Measurements from ENCODE around the gene SOST.

SOST gene

DNA sequence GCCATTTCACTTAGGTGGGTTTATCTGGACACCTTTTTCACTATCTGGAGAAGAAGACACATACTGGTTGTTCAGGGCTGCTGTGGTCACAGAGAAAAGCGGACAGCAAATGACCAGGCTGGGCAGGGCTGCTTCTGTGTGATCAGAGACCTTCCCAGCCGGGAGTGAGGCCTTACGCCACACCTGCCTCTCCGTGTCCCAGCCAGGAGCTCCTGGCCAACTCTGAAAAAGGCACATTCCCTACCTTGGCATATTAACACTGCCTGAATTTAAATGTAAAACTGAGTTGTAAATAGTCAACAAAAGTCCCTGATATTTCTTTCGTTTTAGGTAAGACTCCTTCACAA, 9.1 kb upstream of the SOST start:
- no peak overlapping the region for H3K4me3 ChIP-seq (ENCODE audit: low read length)
- TF ChIP-seq, protein P1, sequence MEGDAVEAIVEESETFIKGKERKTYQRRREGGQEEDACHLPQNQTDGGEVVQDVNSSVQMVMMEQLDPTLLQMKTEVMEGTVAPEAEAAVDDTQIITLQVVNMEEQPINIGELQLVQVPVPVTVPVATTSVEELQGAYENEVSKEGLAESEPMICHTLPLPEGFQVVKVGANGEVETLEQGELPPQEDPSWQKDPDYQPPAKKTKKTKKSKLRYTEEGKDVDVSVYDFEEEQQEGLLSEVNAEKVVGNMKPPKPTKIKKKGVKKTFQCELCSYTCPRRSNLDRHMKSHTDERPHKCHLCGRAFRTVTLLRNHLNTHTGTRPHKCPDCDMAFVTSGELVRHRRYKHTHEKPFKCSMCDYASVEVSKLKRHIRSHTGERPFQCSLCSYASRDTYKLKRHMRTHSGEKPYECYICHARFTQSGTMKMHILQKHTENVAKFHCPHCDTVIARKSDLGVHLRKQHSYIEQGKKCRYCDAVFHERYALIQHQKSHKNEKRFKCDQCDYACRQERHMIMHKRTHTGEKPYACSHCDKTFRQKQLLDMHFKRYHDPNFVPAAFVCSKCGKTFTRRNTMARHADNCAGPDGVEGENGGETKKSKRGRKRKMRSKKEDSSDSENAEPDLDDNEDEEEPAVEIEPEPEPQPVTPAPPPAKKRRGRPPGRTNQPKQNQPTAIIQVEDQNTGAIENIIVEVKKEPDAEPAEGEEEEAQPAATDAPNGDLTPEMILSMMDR (conservative IDR thresholded peaks at IDR 0.05; ENCODE audit: low read depth, low read length): no peak
- DNase-seq (ENCODE audit: low read depth): no peak

DNA sequence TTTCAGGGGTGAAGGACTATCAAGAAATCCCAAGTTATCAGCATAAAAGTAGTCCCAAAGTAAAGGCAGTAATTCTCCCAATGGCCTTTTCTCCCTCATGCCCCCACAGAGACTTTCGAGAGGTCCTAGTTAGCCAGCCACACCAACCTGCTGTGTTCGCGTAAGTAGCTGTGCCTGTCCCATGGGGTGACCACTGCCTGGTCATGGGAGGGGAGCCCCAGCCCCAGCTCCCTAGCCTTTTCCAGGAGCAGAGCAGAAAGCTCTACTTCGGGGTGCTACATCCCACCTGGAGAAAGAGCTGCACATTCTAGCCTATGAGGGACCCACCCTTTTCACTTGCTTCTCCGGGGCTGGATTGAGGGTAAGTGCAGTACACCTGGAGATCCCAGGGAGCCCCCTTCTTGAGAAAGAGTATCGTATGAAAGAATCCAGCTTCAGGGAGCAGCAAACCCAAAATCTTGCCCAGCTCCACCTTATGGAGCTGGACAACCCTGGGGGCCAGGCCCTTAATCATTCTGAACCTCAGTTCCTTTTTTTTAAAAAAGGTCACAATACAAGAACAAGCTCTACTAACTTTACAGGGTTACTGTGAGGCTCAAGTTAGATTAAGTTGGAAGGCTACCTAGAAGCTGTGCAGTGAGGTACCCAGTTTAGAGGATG, 8.6 kb upstream of the SOST start:
- no peak for DNase-seq (ENCODE audit: low read depth)
- TF ChIP-seq, protein P1 (conservative IDR thresholded peaks at IDR 0.05; ENCODE audit: low read depth, low read length): no peak
- no peak overlapping the region for H3K4me3 ChIP-seq (ENCODE audit: low read length)

DNA sequence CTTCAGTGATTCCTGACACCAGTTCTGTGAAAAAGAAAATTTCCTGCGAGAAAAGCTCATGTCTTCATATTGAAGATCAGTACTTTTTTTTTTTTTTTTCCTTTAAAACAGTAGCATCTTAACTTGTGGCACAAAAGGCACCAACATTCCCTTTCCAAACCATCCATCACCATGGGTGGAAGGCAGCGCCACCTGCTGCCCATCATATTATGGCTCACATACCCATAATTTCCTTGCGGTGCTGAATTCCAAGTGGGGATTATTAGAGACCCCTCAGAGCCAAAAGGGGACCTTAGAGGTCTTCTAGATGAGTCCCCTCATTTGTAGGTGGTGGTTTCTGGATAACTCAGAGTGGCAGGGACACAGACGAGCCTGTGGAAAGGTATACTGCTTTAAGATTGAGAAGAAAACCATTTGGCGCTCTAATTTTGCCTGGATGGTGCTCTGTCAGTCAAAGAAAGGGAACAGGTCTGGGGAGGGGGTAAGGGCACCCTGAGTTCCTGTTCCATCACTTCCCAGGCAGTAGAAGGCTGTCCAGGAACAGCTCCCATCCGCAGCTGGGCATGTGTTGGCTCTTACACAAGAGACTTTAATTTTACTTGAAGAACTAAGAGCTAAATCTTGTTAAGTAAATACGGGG, 7.9 kb upstream of the SOST start:
- no peak overlapping the region for H3K4me3 ChIP-seq (ENCODE audit: low read length)
- peak; percentile 2 for DNase-seq (ENCODE audit: low read depth)
- TF ChIP-seq, protein P1 (conservative IDR thresholded peaks at IDR 0.05; ENCODE audit: low read depth, low read length): peak; percentile 93

DNA sequence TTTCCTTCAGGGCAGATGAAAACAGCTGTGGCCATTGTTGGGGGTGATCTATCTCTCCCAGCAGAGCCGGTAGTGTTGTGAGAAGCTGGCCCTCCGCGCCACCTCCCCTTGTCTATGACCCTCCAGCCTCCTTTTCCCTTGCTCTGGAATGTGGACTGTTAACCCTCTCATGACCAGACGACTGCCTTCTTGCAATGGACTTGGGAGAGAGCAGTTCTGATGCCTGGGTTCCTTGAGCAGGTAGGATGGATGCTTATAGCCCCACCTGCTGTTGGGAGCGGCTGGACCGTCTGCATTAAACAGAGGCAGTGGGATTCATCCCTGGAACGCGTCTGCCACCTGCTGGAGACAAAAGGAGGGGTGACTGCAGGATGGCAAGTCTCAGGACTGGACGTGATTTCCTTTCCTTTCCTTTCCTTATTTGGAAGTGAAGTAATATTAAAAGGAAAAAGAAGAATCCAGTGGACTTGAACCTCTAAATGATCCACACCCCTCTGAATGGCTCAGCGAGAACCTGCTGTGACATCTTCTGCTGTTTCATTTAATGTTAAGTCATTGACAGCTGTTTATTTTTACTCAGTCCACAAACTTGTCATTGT, 1.8 kb upstream of the SOST start:
- H3K4me3 ChIP-seq (ENCODE audit: low read length): no peak overlapping the region
- TF ChIP-seq, protein P1 (conservative IDR thresholded peaks at IDR 0.05; ENCODE audit: low read depth, low read length): peak; percentile 100
- peak; percentile 68 for DNase-seq (ENCODE audit: low read depth)

DNA sequence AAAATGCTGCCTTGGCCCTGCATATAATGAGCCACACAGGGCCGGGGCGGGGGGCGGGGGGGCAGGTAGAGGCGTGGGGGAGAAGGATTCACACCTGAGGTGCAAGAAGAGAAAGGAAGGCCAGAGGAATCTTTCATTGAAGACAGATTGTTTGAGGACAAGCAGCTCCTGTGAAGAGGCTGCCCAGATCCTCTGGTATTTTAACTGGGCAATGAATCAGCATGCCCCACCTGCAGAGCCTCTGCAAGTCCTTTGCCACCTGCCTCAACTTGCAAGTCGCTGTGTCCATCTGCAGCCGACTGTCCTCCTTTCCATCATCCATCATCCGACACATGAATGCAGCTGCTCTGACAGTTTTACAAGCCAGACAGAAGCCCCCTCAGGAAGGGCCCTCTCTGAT, 1.2 kb upstream of the SOST start:
- no peak overlapping the region for H3K4me3 ChIP-seq (ENCODE audit: low read length)
- DNase-seq (ENCODE audit: low read depth): no peak
- TF ChIP-seq, protein P1 (conservative IDR thresholded peaks at IDR 0.05; ENCODE audit: low read depth, low read length): no peak

DNA sequence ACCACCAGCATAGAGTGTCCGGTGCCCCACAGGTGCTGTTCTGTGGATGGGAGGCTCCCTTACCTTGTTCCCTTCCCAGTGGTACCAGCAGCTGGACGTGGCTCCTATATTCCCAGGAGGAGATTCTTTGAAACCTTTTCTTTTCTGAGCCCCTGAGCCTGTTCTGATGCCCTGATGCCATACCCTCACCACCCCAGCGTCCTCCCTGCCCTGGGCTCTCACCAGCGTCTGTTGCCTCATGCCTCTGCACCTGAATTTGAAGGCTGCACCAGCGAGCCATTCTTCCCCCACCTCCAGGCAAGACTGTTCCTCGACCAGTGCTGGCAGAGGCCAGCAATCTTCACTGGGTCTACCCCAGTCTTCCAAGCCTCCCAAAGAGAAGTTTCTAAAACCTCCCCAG, 505 bp downstream of the SOST start:
- H3K4me3 ChIP-seq (ENCODE audit: low read length): no peak overlapping the region
- no peak for DNase-seq (ENCODE audit: low read depth)
- TF ChIP-seq, protein P1 (conservative IDR thresholded peaks at IDR 0.05; ENCODE audit: low read depth, low read length): no peak

Data from retinal pigment epithelial cell (primary cell).